ENCODE results near the gene GPA33. TPM values are rescaled to one million over a fixed set of nuclear protein-coding genes. Genes with fewer than 3 reads are reported as not detected.

Gene GPA33
- total and polyA plus RNA-seq, 2 experiments from 2014 or later: 1.5 to 5.8 TPM

- no peak for DNase-seq (ENCODE audit: low spot score)
- Histone ChIP-seq H3K27me3 (no peaks in the 10 kb centered on the region), H3K27ac (no peak overlapping the region), H3K4me2 (no peak overlapping the region), H4K20me1 (ENCODE audit: insufficient read depth, poor library complexity, severe bottlenecking) (no peaks in the 10 kb centered on the region), H3K36me3 (replicated peaks; ENCODE audit: insufficient read depth, low read depth) (no peaks in the 10 kb centered on the region), H2AFZ (no peak overlapping the region), H3K9me3 (ENCODE audit: low read depth) (no peaks in the 10 kb centered on the region), H3K4me3 (no peak overlapping the region), H3K4me1 (ENCODE audit: insufficient read depth) (no peaks in the 10 kb centered on the region), H3K79me2 (no peaks in the 10 kb centered on the region), H3K9me2 (replicated peaks; ENCODE audit: insufficient read depth) (no peaks in the 10 kb centered on the region)
- TF ChIP-seq EZH2 (IDR thresholded peaks at IDR 0.05; ENCODE audit: borderline replicate concordance) (no peak), EZH2phosphoT487 (IDR thresholded peaks at IDR 0.05; ENCODE audit: low read depth, severe bottlenecking, unreplicated experiment) (no peak), CTCF (IDR thresholded peaks at IDR 0.05; ENCODE audit: poor library complexity) (no peak)
- 93% methylated on average over 4 of the region's 4 CpGs for WGBS (ENCODE audit: low lambda C conversion rate, missing lambda C conversion rate)
These were observed 21.9 kb upstream of the GPA33 start for GRCh38 chr1:167111868-167112709.

GRCh38 chr1:167110586-167110985 is 20.4 kb upstream of the GPA33 start:
- no peak overlapping the region for H3K4me2 ChIP-seq
- no peak overlapping the region for H3K4me3 ChIP-seq
- H4K20me1 ChIP-seq (ENCODE audit: insufficient read depth, poor library complexity, severe bottlenecking): no peaks in the 10 kb centered on the region
- TF ChIP-seq EZH2phosphoT487 (IDR thresholded peaks at IDR 0.05; ENCODE audit: low read depth, severe bottlenecking, unreplicated experiment): no peak
- TF ChIP-seq CTCF (IDR thresholded peaks at IDR 0.05; ENCODE audit: poor library complexity): no peak
- H3K27ac ChIP-seq: no peak overlapping the region
- 81% methylated on average over 3 of the region's 3 CpGs for WGBS (ENCODE audit: low lambda C conversion rate, missing lambda C conversion rate)
- no peak for DNase-seq (ENCODE audit: low spot score)
- no peaks in the 10 kb centered on the region for H3K9me3 ChIP-seq (ENCODE audit: low read depth)
- no peaks in the 10 kb centered on the region for H3K9me2 ChIP-seq (replicated peaks; ENCODE audit: insufficient read depth)
- no peaks in the 10 kb centered on the region for H3K36me3 ChIP-seq (replicated peaks; ENCODE audit: insufficient read depth, low read depth)
- H3K79me2 ChIP-seq: no peaks in the 10 kb centered on the region
- peaks cover under 1% of the 10 kb centered on the region for H3K4me1 ChIP-seq (ENCODE audit: insufficient read depth)
- H2AFZ ChIP-seq: no peak overlapping the region
- H3K27me3 ChIP-seq: no peaks in the 10 kb centered on the region

- Histone ChIP-seq H3K27me3 (no peaks in the 10 kb centered on the region), H3K9me3 (ENCODE audit: low read depth) (no peaks in the 10 kb centered on the region), H4K20me1 (ENCODE audit: insufficient read depth, poor library complexity, severe bottlenecking) (no peaks in the 10 kb centered on the region), H3K9me2 (replicated peaks; ENCODE audit: insufficient read depth) (no peaks in the 10 kb centered on the region), H3K36me3 (replicated peaks; ENCODE audit: insufficient read depth, low read depth) (no peaks in the 10 kb centered on the region), H3K4me1 (ENCODE audit: insufficient read depth) (peaks cover 8% of the 10 kb centered on the region), H3K4me2 (no peak overlapping the region), H3K4me3 (no peak overlapping the region), H3K27ac (no peak overlapping the region), H3K79me2 (no peaks in the 10 kb centered on the region), H2AFZ (no peak overlapping the region)
- TF ChIP-seq EZH2 (IDR thresholded peaks at IDR 0.05; ENCODE audit: borderline replicate concordance) (no peak), EZH2phosphoT487 (IDR thresholded peaks at IDR 0.05; ENCODE audit: low read depth, severe bottlenecking, unreplicated experiment) (no peak), CTCF (IDR thresholded peaks at IDR 0.05; ENCODE audit: poor library complexity) (no peak)
- DNase-seq (ENCODE audit: low spot score): no peak
- 34% methylated on average over 2 of the region's 2 CpGs for WGBS (ENCODE audit: low lambda C conversion rate, missing lambda C conversion rate)
These were observed 18.9 kb upstream of the GPA33 start for GRCh38 chr1:167109125-167109524.
